Measurements from ENCODE around the gene RGS9. TPM values are rescaled to one million over a fixed set of nuclear protein-coding genes. Genes with fewer than 3 reads are reported as not detected.

Gene RGS9
- total RNA-seq, 1 experiment from 2014 or later: 8.6 TPM

- no peaks in the 10 kb centered on the region for H3K79me2 ChIP-seq (ENCODE audit: insufficient read depth, low read length)
- H3K27me3 ChIP-seq (ENCODE audit: insufficient read depth, low read length): no peaks in the 10 kb centered on the region; the same call in 1 of the 2 replicates
- H3K4me2 ChIP-seq (ENCODE audit: low read length): no peak overlapping the region
- no peak overlapping the region for H3K4me3 ChIP-seq (replicated peaks in 1 of 2; ENCODE audit: low read depth in 1 of 2, low read length in 2 of 2)
- ChIA-PET RAD21 (ENCODE audit: low non-redundant PET in 1 of 2, low total read pairs in 2 of 2, uncharacterized antibody in 2 of 2, unreplicated experiment in 2 of 2) (no interaction called here), POLR2A (no interaction called here), CTCF (no interaction called here)
- H3K27ac ChIP-seq (ENCODE audit: low read depth, low read length): no peak overlapping the region
- peaks cover 0 to 8% of the 10 kb centered on the region in 2 experiments; a peak in 2 of 4 replicates for H3K4me1 ChIP-seq (ENCODE audit: control insufficient read depth in 1 of 2, insufficient read depth in 2 of 2, low read length in 2 of 2)
- H3K9me3 ChIP-seq (ENCODE audit: control insufficient read depth in 1 of 2, insufficient read depth in 1 of 2, low read depth in 1 of 2, low read length in 2 of 2): no peaks in the 10 kb centered on the region
- H4K20me1 ChIP-seq (ENCODE audit: insufficient read depth): no peaks in the 10 kb centered on the region
- DNase-seq (ENCODE audit: low read depth, low spot score): no peak
- intact Hi-C loops (cut with micrococcal nuclease): no loop called here
- no peak overlapping the region for H3K9ac ChIP-seq (ENCODE audit: low read length)
- no peak for ATAC-seq
- H3K36me3 ChIP-seq (ENCODE audit: control insufficient read depth in 1 of 2, insufficient read depth in 2 of 2, low read length in 2 of 2): no peaks in the 10 kb centered on the region
- BruUV-seq (replicated peaks): no TSS peak
- no peak overlapping the region for H2AFZ ChIP-seq (ENCODE audit: low read depth, low read length, poor library complexity, severe bottlenecking)
- no peak for TF ChIP-seq REST (IDR thresholded peaks at IDR 0.05; ENCODE audit: low read depth)
- no peak for TF ChIP-seq POLR2A (IDR thresholded peaks at IDR 0.05; ENCODE audit: borderline replicate concordance, extremely low read depth, insufficient read depth, insufficient read length)
- TF ChIP-seq MAX (IDR thresholded peaks at IDR 0.05): no peak
- TF ChIP-seq ZFX (IDR thresholded peaks at IDR 0.05): no peak
- TF ChIP-seq ELF1 (IDR thresholded peaks at IDR 0.05; ENCODE audit: borderline replicate concordance, low read depth): no peak
- TF ChIP-seq SP1 (IDR thresholded peaks at IDR 0.05; ENCODE audit: low read depth): no peak
- TF ChIP-seq CTCF (IDR thresholded peaks at IDR 0.05 in 2 of 3, conservative IDR thresholded peaks at IDR 0.05 in 1 of 3; ENCODE audit: borderline replicate concordance in 1 of 3, insufficient read depth in 1 of 3, low read depth in 2 of 3, low read length in 2 of 3): no peak
- no peak for TF ChIP-seq EZH2 (IDR thresholded peaks at IDR 0.05)
- TF ChIP-seq TCF7L2 (IDR thresholded peaks at IDR 0.05; ENCODE audit: borderline replicate concordance, extremely low read depth, insufficient read depth, insufficient read length): no peak
- TF ChIP-seq CBX3 (IDR thresholded peaks at IDR 0.05; ENCODE audit: low read depth): no peak
- TF ChIP-seq POLR2AphosphoS5 (IDR thresholded peaks at IDR 0.05; ENCODE audit: low read depth, low read length): no peak
- TF ChIP-seq JUND (IDR thresholded peaks at IDR 0.05): no peak
- TF ChIP-seq FOSL1 (IDR thresholded peaks at IDR 0.05; ENCODE audit: low read depth): no peak
- H3K9me2 ChIP-seq (ENCODE audit: insufficient read depth): no peaks in the 10 kb centered on the region
Observed at GRCh38 chr17:65171752-65172151, 34.6 kb downstream of the RGS9 start.
